Gastrocnemius medialis (tissue), 4 donors: Measurements from ENCODE around the gene HDGFL2. TPM values are rescaled to one million over a fixed set of nuclear protein-coding genes. Genes with fewer than 3 reads are reported as not detected.

Experiments used
- ATAC-seq, 2 donors: fragments of 150-250 bp; one replicate each; pipeline ENCODE4 v1.9.1; 2016
- DNase-seq, 2 donors: peaks; one replicate each; pipeline ENCODE4 v3.0.0-alpha.2; 2019
- H3K27ac ChIP-seq, 4 donors: fragments of 200-600 bp; sonication (generic); 1 replicate in 1 of 4; 2 replicates in 3 of 4; pipeline ENCODE4 v1.5.1; 2016 to 2018; ENCODE audit warnings: mild to moderate bottlenecking in 2 of 4, moderate library complexity in 1 of 4
- H3K27me3 ChIP-seq, 3 donors: fragments of 200-600 bp; sonication (generic) in 2 of 3; 1 replicate in 1 of 3; 2 replicates in 2 of 3; pipeline versions ENCODE4 v1.5.1 to v1.6.0; 2016 to 2019; ENCODE audit warnings: mild to moderate bottlenecking in 1 of 3, moderate library complexity in 1 of 3
- H3K36me3 ChIP-seq, 2 donors: fragments of 200-600 bp; sonication (generic) in 1 of 2; one replicate each; pipeline ENCODE4 v1.5.1; 2017 to 2018
- H3K4me1 ChIP-seq, 2 donors: fragments of 200-600 bp; sonication (generic) in 1 of 2; one replicate each; pipeline ENCODE4 v1.5.1; 2016 to 2017; ENCODE audit warnings: mild to moderate bottlenecking in 2 of 2
- H3K4me3 ChIP-seq, 4 donors: fragments of 200-600 bp; sonication (generic) in 3 of 4; 1 replicate in 1 of 4; 2 replicates in 3 of 4; pipeline ENCODE4 v1.5.1; 2016 to 2019; ENCODE audit warnings: mild to moderate bottlenecking in 2 of 4
- H3K9me3 ChIP-seq, 3 donors: fragments of 200-600 bp; sonication (generic) in 2 of 3; 1 replicate in 1 of 3; 2 replicates in 2 of 3; pipeline ENCODE4 v1.5.1; 2016 to 2019
- POLR2A ChIP-seq, 2 donors: fragments of 450-650 bp; IDR thresholded peaks; one replicate each; pipeline ENCODE4 v1.6.1; 2017; ENCODE audit warnings: antibody characterized with exemption in 2 of 2, mild to moderate bottlenecking in 2 of 2, moderate library complexity in 2 of 2
- in situ Hi-C, 4 donors: fragments of 200-750 bp; cut with MboI; loops; one replicate each; pipeline versions ENCODE4 v1.15.0 to v1.8.0; 2017; ENCODE audit warnings: low sequenced_read_pairs in 4 of 4
- intact Hi-C: fragments of 100-400 bp; cut with DNase I; formaldehyde crosslinking; loops from one replicate; pipeline ENCODE4 v1.15.1; 2023; ENCODE audit warnings: low total_unique reads
- microRNA-seq, 2 donors: library from miRNA; unstranded; fragments of <30 nt; microRNA quantifications; one replicate each; pipeline ENCODE4, GENCODE V29; 2016; ENCODE audit warnings: borderline replicate concordance in 2 of 2
- total RNA-seq, 4 donors: library from RNA; depleted of rRNA; stranded (reverse); fragments of >200 nt; gene quantifications; one replicate each; pipeline versions ENCODE4 v1.1.0 to v1.2.3, GENCODE V29; 2016
- TF ChIP-seq, protein P1 (sequence below), 5 experiments: fragments of 450-650 bp in 3 of 5; fragments of 200-600 bp in 2 of 5; sonication (generic) in 2 of 5; IDR thresholded peaks in 4 of 5; conservative IDR thresholded peaks in 1 of 5; 1 replicate in 4 of 5; 2 replicates in 1 of 5; pipeline ENCODE4 v1.5.1; 2016 to 2019; ENCODE audit warnings: antibody characterized with exemption in 5 of 5, mild to moderate bottlenecking in 3 of 5, moderate library complexity in 3 of 5

HDGFL2 gene
- total RNA-seq, 4 donors from 2014 or later, result 46.5 to 83.2 (median 56.1) TPM

DNA sequence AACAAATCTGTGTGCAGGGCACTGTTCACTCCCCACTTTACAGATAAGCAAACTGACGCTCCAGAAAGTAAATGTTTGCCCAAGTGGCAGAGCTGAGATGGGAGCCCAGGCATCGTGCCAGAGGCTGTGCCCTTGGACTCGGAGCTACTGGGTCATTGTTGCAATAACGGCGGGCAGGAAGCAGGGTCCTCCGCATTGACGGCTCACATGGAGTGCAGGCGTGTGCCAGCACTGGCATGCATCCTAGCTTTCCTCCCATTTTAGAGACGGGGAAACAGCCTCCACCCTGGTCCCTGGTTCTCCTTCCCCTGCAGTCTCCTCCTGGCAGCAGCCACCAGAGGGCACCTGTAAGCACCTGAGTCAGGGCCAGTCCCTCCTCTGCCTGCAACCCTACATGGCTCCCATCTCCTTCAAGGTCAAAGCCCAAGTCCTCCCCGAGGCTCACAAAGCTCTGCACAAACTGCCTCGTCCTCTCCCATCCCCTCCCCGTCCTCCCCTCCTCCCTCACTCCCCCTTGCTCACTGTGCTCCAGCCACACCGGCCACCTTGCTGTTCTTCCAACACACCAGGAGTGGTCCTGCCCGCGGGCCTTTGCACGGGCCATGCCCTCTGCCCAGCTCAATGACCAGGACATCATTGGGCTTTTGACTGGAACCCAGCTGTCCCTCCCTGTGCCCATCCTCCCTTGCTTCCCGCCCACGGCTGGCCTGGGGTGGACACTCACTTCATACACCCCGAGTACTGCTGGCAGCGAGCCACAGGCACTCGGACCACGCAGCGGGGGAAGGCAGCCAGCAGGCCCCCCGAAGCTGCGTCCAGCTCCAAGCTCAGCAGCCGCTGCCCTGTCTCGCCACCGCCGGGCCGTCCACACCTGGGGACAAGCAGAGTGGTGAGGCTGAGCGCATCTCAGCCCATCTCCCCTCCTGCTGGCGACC lies 75.5 kb downstream of the HDGFL2 start:
- in situ Hi-C loops (no loop called here), intact Hi-C loops (no loop called here)
- H3K36me3 ChIP-seq, result no peaks in the 10 kb centered on the region
- no peaks in the 10 kb centered on the region for H3K27me3 ChIP-seq
- no peak for DNase-seq
- peak in 1 of 2 donors; percentile 21 for ATAC-seq
- H3K9me3 ChIP-seq, result no peaks in the 10 kb centered on the region
- no peak overlapping the region for H3K4me3 ChIP-seq
- TF ChIP-seq POLR2A (IDR thresholded peaks at IDR 0.05), result no peak
- TF ChIP-seq, protein P1, sequence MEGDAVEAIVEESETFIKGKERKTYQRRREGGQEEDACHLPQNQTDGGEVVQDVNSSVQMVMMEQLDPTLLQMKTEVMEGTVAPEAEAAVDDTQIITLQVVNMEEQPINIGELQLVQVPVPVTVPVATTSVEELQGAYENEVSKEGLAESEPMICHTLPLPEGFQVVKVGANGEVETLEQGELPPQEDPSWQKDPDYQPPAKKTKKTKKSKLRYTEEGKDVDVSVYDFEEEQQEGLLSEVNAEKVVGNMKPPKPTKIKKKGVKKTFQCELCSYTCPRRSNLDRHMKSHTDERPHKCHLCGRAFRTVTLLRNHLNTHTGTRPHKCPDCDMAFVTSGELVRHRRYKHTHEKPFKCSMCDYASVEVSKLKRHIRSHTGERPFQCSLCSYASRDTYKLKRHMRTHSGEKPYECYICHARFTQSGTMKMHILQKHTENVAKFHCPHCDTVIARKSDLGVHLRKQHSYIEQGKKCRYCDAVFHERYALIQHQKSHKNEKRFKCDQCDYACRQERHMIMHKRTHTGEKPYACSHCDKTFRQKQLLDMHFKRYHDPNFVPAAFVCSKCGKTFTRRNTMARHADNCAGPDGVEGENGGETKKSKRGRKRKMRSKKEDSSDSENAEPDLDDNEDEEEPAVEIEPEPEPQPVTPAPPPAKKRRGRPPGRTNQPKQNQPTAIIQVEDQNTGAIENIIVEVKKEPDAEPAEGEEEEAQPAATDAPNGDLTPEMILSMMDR (IDR thresholded peaks at IDR 0.05 in 4 of 5, conservative IDR thresholded peaks at IDR 0.05 in 1 of 5), result peak in 1 of 5 experiments; percentile 18
- H3K27ac ChIP-seq, result no peak overlapping the region
- no peaks in the 10 kb centered on the region for H3K4me1 ChIP-seq

DNA sequence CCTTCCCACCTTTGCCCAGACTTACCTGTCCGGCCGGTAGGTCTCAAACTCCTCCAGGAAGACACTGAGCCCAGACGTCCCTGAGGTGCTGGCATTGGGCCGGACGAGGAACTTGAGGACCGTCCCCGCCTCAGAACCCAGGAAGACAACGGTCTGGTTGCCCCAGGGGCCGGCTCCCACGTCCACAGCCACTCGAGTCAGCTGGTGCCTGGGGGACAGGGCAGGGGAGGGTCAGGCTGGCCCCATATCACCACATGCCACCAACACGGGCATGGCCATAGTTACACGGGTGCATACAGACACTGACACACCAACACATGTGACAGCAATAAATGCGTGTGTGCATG lies 76.1 kb downstream of the HDGFL2 start:
- no peak for ATAC-seq
- Histone ChIP-seq H3K36me3 (no peaks in the 10 kb centered on the region), H3K4me1 (no peaks in the 10 kb centered on the region), H3K27me3 (no peaks in the 10 kb centered on the region), H3K4me3 (no peak overlapping the region), H3K9me3 (no peaks in the 10 kb centered on the region), H3K27ac (no peak overlapping the region)
- intact Hi-C loops (no loop called here), in situ Hi-C loops (no loop called here)
- TF ChIP-seq, protein P1 (IDR thresholded peaks at IDR 0.05 in 4 of 5, conservative IDR thresholded peaks at IDR 0.05 in 1 of 5), result no peak
- TF ChIP-seq POLR2A (IDR thresholded peaks at IDR 0.05), result no peak
- no peak for DNase-seq

DNA sequence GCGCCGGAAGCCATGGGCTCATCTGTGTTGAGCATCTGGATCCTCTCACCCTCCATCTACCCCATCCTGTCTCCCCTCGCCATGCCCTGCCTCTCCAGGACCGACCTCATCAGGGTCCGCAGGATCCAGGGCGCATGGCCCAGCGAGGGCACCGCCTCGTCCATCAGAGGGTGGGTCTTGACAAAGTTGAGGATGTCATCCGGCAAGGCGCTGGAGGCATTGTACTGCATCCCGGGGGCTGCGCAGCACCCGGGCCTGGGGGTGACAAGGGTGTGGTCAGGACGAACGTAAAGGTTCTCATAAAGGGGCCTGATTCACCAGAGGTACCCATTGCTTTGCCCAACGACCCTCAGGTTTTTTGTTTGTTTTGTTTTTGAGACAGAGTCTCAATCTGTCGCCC lies 77.9 kb downstream of the HDGFL2 start:
- intact Hi-C loops (loop anchor here (10.0 kb wide), 1 partner anchor 225 kb away; no protein-coding TSS in a partner anchor), in situ Hi-C loops (no loop called here)
- no peak for DNase-seq
- Histone ChIP-seq H3K27ac (no peak overlapping the region), H3K27me3 (no peaks in the 10 kb centered on the region), H3K4me1 (no peaks in the 10 kb centered on the region), H3K36me3 (no peaks in the 10 kb centered on the region), H3K9me3 (no peaks in the 10 kb centered on the region), H3K4me3 (no peak overlapping the region)
- TF ChIP-seq POLR2A (IDR thresholded peaks at IDR 0.05), result no peak
- TF ChIP-seq, protein P1 (IDR thresholded peaks at IDR 0.05 in 4 of 5, conservative IDR thresholded peaks at IDR 0.05 in 1 of 5), result no peak
- no peak for ATAC-seq

DNA sequence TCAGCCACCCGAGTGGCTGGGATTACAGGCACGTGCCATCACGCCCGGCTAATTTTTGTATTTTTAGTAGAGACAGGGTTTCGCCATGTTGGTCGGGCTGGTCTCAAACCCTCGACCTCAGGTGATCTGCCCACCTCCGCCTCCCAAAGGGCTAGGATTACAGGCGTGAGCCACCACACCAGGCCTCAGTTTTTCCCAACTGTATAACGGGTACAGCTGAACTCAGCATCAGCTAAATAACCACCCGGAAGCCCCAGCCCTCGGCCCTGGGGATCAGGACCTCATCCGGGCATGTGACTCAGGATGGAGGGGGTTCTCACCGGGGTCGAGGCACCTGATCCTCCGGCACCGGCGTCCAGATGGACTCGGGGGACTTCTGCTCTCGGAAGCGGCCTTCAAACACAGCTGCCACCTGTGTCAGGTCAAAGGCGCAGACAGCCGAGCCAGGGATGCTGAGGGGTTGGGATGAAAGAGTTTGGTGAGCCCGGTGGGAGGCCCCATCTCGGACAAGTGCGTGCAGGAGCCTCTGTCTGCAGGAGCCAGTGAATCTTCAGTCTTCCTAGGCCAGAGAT lies 78.5 kb downstream of the HDGFL2 start:
- H3K36me3 ChIP-seq, result no peaks in the 10 kb centered on the region
- H3K9me3 ChIP-seq, result no peaks in the 10 kb centered on the region
- ATAC-seq, result no peak
- in situ Hi-C loops (no loop called here), intact Hi-C loops (loop anchor here (10.0 kb wide), 1 partner anchor 224 kb away; no protein-coding TSS in a partner anchor)
- H3K4me1 ChIP-seq, result no peaks in the 10 kb centered on the region
- H3K4me3 ChIP-seq, result no peak overlapping the region
- TF ChIP-seq POLR2A (IDR thresholded peaks at IDR 0.05), result no peak
- TF ChIP-seq, protein P1 (IDR thresholded peaks at IDR 0.05 in 4 of 5, conservative IDR thresholded peaks at IDR 0.05 in 1 of 5), result no peak
- no peaks in the 10 kb centered on the region for H3K27me3 ChIP-seq
- no peak for DNase-seq
- no peak overlapping the region for H3K27ac ChIP-seq

Small RNA genes lying within 50 kb of the gene (microRNA-seq; reads per million reads assigned to microRNA genes)
- 0 reads per million in 2 donors for gene MIR4746

Other genes starting within 250 kb of the HDGFL2 start
- gene EBI3, start 242.8 kb upstream of the HDGFL2 start, total RNA-seq, result 1 to 10 TPM in 1 of 4 donors, under 1 TPM in 2, not detected in 1; 0.38 to 1.7 (median 0.85) TPM
- gene YJU2, start 225.2 kb upstream of the HDGFL2 start, total RNA-seq, result 10 to 100 TPM; 13.5 to 37.8 (median 19.9) TPM
- under 1 TPM in 1 of 4 donors, not detected in 3; 0.26 TPM for gene SHD, start 193.0 kb upstream of the HDGFL2 start, total RNA-seq
- not detected for gene TMIGD2, start 169.9 kb upstream of the HDGFL2 start, total RNA-seq
- gene FSD1, start 167.7 kb upstream of the HDGFL2 start, total RNA-seq, result not detected
- gene STAP2, start 133.5 kb upstream of the HDGFL2 start, total RNA-seq, result 1 to 10 TPM in 2 of 4 donors, under 1 TPM in 1, not detected in 1; 0.94 to 2.1 (median 1.3) TPM
- gene MPND, start 128.7 kb upstream of the HDGFL2 start, total RNA-seq, result 1 to 10 TPM; 2.7 to 3.1 (median 3.0) TPM
- 10 to 100 TPM; 11.6 to 19.4 (median 15.8) TPM for gene SH3GL1, start 71.8 kb upstream of the HDGFL2 start, total RNA-seq
- 10 to 100 TPM in 2 of 4 donors, 1 to 10 TPM in 2; 7.3 to 15.8 (median 9.7) TPM for gene CHAF1A, start 69.7 kb upstream of the HDGFL2 start, total RNA-seq
- 100 to 1,000 TPM in 3 of 4 donors, 10 to 100 TPM in 1; 93.8 to 230 (median 114) TPM for gene UBXN6, start 14.5 kb upstream of the HDGFL2 start, total RNA-seq
- gene PLIN4, start 46.2 kb downstream of the HDGFL2 start, total RNA-seq, result 100 to 1,000 TPM in 3 of 4 donors, 10 to 100 TPM in 1; 79.6 to 282 (median 152) TPM
- gene PLIN5, start 62.9 kb downstream of the HDGFL2 start, total RNA-seq, result 100 to 1,000 TPM in 1 of 4 donors, 10 to 100 TPM in 3; 23.5 to 127 (median 52.9) TPM
- gene LRG1, start 67.7 kb downstream of the HDGFL2 start, total RNA-seq, result 1 to 10 TPM in 1 of 4 donors, under 1 TPM in 2, not detected in 1; 0.15 to 2.7 (median 0.98) TPM
- gene SEMA6B, start 87.4 kb downstream of the HDGFL2 start, total RNA-seq, result 1 to 10 TPM; 1.4 to 3.3 (median 2.6) TPM
- gene TNFAIP8L1, start 167.2 kb downstream of the HDGFL2 start, total RNA-seq, result 1 to 10 TPM; 1.3 to 2.9 (median 1.7) TPM
- 10 to 100 TPM in 2 of 4 donors, 1 to 10 TPM in 2; 8.0 to 12.9 (median 10.1) TPM for gene MYDGF, start 198.0 kb downstream of the HDGFL2 start, total RNA-seq